ENCODE measurements around the gene MEX3D.

MEX3D gene

DNA sequence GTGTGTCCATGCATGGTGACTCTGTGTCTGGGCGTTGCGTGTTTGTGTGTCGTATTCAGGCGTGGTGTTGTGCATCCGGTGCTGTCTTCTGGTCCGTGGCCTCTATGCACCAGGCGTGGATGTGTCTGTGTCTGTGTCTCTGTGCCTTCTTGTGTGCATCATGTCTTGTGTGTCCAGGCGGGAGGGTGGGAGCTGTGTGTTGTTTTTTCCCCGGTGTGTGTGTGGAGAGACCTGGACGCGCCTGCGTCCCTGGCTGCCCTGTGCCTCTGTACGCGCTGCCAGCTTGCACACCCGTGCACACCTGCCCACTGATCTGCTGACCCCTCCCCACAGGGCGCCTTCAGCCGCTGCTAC lies 43.2 kb downstream of the MEX3D start:
- no peak overlapping the region for H3K27ac ChIP-seq
- H3K36me3 ChIP-seq: no peaks in the 10 kb centered on the region
- DNase-seq: no peak
- H3K9me3 ChIP-seq (ENCODE audit: severe bottlenecking): no peaks in the 10 kb centered on the region
- H3K27me3 ChIP-seq (ENCODE audit: insufficient read depth, low read depth, severe bottlenecking): peaks cover 9% of the 10 kb centered on the region
- H3K4me3 ChIP-seq (ENCODE audit: low read depth, low read length): no peak overlapping the region
- TF ChIP-seq, protein P1, sequence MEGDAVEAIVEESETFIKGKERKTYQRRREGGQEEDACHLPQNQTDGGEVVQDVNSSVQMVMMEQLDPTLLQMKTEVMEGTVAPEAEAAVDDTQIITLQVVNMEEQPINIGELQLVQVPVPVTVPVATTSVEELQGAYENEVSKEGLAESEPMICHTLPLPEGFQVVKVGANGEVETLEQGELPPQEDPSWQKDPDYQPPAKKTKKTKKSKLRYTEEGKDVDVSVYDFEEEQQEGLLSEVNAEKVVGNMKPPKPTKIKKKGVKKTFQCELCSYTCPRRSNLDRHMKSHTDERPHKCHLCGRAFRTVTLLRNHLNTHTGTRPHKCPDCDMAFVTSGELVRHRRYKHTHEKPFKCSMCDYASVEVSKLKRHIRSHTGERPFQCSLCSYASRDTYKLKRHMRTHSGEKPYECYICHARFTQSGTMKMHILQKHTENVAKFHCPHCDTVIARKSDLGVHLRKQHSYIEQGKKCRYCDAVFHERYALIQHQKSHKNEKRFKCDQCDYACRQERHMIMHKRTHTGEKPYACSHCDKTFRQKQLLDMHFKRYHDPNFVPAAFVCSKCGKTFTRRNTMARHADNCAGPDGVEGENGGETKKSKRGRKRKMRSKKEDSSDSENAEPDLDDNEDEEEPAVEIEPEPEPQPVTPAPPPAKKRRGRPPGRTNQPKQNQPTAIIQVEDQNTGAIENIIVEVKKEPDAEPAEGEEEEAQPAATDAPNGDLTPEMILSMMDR (IDR thresholded peaks at IDR 0.05; ENCODE audit: low read depth, low read length): no peak

DNA sequence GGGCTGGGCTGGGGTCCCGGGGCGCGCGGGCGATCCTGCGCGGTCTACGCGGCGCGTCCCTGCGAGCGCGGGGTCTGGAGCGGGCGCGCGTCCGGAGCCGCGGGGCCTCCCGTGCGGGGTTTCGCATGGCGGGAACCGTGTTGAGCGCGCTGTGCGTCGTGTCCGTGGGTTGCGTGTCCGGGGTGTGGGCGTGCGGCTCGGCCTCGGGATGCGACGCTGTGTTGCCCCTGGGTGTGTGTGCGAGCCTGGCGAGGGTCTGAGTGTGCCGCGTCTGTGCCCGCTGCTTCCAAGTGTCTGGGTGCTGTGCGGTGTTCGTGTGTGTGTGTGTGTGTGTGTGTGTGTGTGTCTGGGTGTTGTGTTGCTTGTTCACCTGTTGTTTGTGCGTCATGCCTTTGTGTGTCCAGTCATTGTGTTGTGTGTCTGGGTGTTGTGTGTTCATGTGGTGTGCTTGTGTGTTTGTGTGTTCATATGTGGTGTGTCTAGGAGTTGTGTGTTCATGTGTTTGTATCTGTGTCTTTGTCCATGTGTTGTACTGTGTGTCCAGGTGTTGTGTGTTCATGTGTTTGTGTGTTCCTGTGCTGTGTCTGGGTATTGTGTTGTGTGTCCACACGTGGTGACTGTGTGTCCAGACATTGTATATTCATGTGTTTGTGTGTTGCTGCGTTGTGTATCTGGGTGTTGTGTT lies 43.7 kb downstream of the MEX3D start:
- Histone ChIP-seq H3K4me3 (ENCODE audit: low read depth, low read length) (peak overlapping the region; percentile 29), H3K27me3 (ENCODE audit: insufficient read depth, low read depth, severe bottlenecking) (peaks cover 9% of the 10 kb centered on the region), H3K36me3 (no peaks in the 10 kb centered on the region), H3K9me3 (ENCODE audit: severe bottlenecking) (no peaks in the 10 kb centered on the region), H3K27ac (no peak overlapping the region)
- no peak for DNase-seq
- TF ChIP-seq, protein P1 (IDR thresholded peaks at IDR 0.05; ENCODE audit: low read depth, low read length): no peak

DNA sequence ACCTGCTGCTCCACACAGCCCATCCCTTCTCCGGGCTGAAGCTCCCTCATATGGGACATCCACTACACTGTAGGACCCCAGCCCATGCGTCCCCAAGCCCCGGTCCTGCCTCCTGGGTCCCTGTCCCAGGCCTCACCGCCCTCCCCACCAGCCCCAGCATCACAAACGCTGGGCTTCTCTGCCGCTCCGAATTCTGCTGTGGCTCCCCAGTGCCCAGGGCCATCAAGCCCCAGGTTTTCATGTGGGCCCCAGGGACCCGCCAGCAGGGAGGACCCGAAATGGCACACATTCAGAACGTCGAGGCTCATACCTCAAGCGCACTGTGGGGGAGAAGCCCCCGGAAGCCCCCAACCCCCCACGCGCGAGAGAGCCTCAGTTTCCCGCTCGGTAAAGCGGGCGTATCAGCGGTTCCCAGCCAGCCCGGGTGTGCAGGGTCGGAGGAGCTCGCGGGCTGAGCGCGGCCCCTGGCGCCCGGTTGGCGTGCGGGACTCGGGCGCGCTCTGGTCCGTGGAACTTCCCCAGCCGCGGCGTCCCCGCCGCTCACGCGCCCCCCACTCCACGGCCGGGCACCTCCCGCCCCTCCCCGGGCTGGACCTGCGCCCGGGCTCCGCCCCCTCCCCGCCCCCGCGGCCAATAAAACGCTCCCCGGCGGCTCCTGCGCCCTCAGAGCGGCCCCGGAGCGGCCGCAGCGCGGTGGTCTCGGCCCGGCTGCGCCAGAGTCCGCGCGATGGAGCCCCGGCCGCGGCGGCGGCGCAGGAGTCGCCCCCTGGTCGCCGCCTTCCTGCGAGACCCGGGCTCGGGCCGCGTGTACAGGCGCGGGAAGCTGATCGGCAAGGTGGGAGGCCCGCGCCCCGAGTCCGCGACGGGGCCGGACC lies 44.5 kb downstream of the MEX3D start, which contains the start of gene PLK5:
Gene PLK5 (plus strand): TSS at position 666 of the 875 bp plus-strand sequence. CDS start 2,920 bp downstream, outside the sequence.
- Histone ChIP-seq H3K27me3 (ENCODE audit: insufficient read depth, low read depth, severe bottlenecking) (peaks cover 9% of the 10 kb centered on the region), H3K36me3 (no peaks in the 10 kb centered on the region), H3K4me3 (ENCODE audit: low read depth, low read length) (peak within 1 kb of the TSS; percentile 29), H3K27ac (no peak within 1 kb of the TSS), H3K9me3 (ENCODE audit: severe bottlenecking) (no peaks in the 10 kb centered on the region)
- DNase-seq: no peak
- TF ChIP-seq, protein P1 (IDR thresholded peaks at IDR 0.05; ENCODE audit: low read depth, low read length): no peak

DNA sequence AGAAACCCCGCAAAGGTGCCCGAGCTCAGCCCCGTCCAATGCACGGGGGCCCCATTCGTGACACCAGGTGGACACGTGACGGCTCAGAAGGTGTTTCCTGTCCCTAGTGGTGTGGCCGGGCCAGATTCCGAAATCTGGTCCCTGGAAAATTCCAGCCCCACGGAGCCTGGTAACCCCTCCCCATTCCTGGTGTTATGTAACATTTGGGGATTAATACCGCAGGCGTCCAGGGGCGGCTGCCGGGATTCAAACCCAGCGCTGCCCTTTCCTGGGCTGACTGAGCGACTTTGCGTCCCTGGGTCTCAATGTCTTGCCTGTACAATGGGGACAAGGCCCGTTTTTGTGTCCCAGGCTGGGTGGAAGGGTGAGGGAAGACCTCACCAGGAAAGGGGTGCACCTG lies 45.3 kb downstream of the MEX3D start:
- H3K9me3 ChIP-seq (ENCODE audit: severe bottlenecking): no peaks in the 10 kb centered on the region
- H3K36me3 ChIP-seq: no peaks in the 10 kb centered on the region
- no peak overlapping the region for H3K4me3 ChIP-seq (ENCODE audit: low read depth, low read length)
- peaks cover 9% of the 10 kb centered on the region for H3K27me3 ChIP-seq (ENCODE audit: insufficient read depth, low read depth, severe bottlenecking)
- DNase-seq: no peak
- no peak overlapping the region for H3K27ac ChIP-seq
- TF ChIP-seq, protein P1 (IDR thresholded peaks at IDR 0.05; ENCODE audit: low read depth, low read length): no peak

DNA sequence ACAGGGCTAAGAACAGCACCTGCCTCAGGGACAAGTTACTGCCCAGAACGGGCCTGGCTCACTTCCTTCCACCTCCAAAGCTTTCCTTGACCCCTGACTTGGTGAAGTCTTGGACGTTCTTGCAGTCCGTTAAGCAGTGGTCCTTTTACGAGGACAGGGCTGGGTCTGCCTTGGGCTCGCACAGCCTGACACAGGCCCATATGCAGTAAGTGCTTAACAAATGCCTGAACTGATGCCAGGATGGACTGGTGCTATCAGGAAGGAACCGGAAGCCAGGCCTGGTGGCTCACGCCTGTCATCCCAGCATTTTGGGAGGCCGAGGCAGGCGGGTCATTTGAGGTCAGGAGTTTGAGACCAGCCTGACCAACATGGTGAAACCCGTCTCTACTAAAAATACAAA lies 46.1 kb downstream of the MEX3D start:
- TF ChIP-seq, protein P1 (IDR thresholded peaks at IDR 0.05; ENCODE audit: low read depth, low read length): no peak
- H3K9me3 ChIP-seq (ENCODE audit: severe bottlenecking): no peaks in the 10 kb centered on the region
- H3K4me3 ChIP-seq (ENCODE audit: low read depth, low read length): no peak overlapping the region
- peaks cover 9% of the 10 kb centered on the region for H3K27me3 ChIP-seq (ENCODE audit: insufficient read depth, low read depth, severe bottlenecking)
- no peaks in the 10 kb centered on the region for H3K36me3 ChIP-seq
- no peak overlapping the region for H3K27ac ChIP-seq
- no peak for DNase-seq
